NCI-H446 (cell line): ENCODE measurements around the gene SCAF1.

Experiments
- DNase-seq, 2 experiments: peaks; one replicate each; lab custom pipeline; 2025; lab: John Stamatoyannopoulos, UW

Gene SCAF1

GRCh38 chr19:49685845-49686332 is 43.9 kb downstream of the SCAF1 start:
- no peak for DNase-seq

- no peak for DNase-seq
Observed at GRCh38 chr19:49686503-49687088, 44.6 kb downstream of the SCAF1 start.

- DNase-seq = no peak
Observed at GRCh38 chr19:49687150-49687549, 45.1 kb downstream of the SCAF1 start.

- no peak for DNase-seq
Observed at GRCh38 chr19:49687566-49688316, 45.7 kb downstream of the SCAF1 start.

DNA sequence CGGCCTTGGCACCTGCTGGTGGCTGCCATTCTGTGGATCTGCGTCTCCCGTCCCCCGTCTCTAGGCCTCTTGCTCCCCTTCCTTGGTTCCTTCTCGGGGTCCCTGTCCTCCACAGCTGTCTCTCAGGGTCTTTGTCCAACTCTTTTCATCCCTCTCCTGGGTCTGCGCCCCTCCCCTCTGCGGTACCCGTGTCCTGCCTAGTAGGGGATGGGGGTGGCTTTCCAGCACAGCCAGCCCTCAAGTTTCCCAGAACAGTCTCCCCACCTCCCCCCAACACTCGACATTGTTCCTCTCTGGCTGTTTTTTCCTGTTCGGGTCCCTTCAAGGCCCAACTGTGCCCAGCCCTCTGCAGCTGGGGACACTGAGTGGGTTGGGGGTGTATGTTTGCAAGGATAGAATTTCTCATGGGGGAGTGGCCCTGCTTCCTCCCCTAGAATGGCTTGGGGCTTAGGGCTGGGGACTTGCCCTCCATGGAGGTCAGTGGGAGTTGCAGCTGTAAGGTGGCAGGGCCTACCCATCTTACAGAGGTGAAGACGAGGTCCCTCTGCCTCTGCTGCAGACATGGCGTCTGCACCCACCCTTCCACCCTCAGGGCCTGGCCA is 46.6 kb downstream of the SCAF1 start:
- no peak for DNase-seq

GRCh38 chr19:49689133-49690078 is 47.4 kb downstream of the SCAF1 start, which contains the start of gene ADM5:
Gene ADM5 (plus strand): TSS chr19:49689594. CDS start chr19:49689838, 244 bp downstream.
- peak in 1 of 2 experiments; percentile 51 for DNase-seq

DNA sequence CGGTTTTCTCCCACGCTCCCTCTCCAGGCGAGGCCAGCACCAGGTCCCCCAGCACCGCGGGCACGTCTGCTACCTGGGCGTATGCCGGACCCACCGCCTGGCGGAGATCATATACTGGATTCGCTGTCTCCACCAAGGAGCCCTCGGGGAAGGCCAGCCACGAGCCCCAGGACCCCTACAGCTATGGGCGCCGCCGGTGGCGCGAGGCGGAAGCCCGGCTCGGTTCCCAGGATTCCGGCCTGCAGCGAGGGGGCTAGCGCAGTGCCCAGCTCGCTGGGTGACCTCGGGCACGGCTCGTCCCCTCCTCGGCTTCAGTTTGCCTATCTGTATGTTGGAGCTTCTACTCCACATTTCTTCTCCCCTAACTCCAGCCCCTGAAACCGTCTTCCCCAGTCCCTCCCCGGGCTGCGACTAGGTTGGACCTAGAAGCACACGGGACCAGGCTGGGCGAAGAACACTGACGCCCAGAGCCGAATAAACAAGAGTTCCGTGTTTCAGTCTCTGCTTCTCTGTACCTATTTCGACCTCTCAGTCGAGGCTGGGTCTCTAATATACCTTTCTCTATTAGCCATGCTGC is 48.2 kb downstream of the SCAF1 start:
- no peak for DNase-seq

- peak; percentile 94 for DNase-seq
Observed at GRCh38 chr19:49690656-49691242, 48.7 kb downstream of the SCAF1 start, which contains the start of gene CPT1C. Gene CPT1C (plus strand): TSS chr19:49691116. CDS start chr19:49692253, 1,137 bp downstream.

DNA sequence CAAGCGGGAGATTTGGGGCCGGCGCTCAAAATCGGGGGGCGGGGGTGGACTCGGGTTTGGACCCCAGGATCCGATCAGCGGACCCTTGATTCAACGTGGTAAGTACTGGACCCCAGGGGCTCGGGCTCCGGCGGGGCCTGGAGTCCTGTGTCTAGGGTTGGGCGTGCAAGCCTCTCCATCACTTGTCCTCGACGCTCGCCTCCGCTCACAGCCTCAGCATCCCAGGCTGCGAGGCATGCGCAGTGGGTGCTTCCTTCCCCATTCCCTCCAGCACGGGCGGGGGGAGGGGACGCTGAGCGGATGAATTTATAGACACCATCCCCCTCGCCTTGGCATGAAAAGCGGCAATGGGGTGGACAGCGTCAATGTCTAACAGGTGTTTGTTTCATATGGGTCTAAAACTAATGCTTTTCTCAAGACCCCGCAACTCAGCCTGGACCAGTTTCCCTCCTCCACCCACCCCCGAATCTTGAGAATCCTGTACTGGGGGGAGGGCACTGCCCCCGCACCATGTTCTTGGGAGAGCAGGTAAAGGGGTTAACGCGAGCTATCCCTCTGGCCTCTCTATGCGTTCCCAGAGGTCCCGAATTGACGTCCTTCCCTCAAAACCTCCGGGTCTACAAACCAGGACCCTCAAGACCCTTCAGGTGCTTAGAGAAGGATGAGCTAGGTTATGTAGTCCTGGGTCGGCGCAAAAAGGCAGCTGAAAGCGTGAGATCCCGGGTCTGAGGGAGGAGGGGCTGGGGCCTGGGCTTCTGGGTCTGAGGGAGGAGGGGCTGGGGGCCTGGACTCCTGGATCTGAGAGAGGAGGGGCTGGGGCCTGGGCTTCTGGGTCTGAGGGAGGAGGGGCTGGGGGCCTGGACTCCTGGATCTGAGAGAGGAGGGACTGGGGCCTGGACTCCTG is 49.5 kb downstream of the SCAF1 start:
- DNase-seq = peak; percentile 83 to 91

GRCh38 chr19:49692147-49692506 is 50.1 kb downstream of the SCAF1 start:
- no peak for DNase-seq

- DNase-seq = no peak
Observed at GRCh38 chr19:49696115-49696514, 54.1 kb downstream of the SCAF1 start.

- DNase-seq = no peak
Observed at GRCh38 chr19:49696865-49697264, 54.9 kb downstream of the SCAF1 start.

DNA sequence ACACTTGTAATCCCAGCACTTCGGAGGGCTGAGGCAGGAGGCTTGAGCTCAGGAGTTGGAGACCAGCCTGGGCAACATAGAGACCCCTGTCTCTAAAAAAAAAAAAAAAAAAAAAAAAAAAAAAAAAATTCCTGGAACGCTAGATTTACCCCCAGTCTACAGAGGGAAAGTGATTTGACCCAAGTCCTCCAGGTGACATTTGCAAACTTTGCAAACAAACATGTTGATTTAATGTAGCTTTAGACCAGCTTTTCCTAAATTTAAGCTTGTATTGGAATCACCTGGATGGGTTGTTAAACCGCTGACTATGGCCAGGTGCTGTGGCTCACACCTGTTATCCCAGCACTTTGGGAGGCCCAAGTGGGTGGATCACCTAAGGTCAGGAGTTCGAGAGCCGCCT is 57.4 kb downstream of the SCAF1 start:
- DNase-seq = no peak

DNA sequence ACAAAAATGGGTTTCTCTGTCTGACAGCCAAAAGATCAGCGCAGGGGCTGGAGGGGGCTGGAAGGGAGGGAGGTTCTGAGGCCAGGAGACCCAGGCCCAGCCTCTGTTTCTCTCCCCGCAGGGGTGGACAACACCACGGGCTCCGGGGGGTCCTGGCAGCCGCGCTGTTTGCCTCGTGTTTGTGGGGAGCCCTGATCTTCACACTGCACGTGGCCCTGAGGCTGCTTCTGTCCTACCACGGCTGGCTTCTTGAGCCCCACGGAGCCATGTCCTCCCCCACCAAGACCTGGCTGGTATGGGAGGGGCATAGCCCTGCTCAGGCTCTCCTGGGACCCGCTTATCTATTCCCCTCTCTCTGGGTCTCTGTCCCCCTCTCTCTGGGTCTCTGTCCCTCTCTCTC is 58.6 kb downstream of the SCAF1 start:
- DNase-seq = no peak

DNA sequence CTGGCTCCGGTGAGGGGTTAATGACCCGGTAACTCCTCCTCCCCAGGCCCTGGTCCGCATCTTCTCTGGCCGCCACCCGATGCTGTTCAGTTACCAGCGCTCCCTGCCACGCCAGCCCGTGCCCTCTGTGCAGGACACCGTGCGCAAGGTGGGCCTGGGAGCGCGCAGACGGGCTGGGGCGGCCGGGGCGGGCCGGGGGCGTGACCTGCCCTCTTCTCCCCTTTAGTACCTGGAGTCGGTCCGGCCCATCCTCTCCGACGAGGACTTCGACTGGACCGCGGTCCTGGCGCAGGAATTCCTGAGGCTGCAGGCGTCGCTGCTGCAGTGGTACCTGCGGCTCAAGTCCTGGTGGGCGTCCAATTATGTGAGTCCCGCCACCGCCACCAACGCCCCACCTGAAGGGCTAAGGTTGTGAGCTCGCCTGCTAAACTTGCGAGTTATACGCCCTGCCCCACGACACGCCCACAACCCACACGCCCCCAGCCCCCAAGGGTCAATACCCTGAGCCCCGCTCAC is 59.3 kb downstream of the SCAF1 start:
- no peak for DNase-seq

GRCh38 chr19:49704888-49705642 is 63.1 kb downstream of the SCAF1 start:
- DNase-seq = no peak

GRCh38 chr19:49705919-49706318 is 63.9 kb downstream of the SCAF1 start:
- DNase-seq = no peak
